ENCODE data around the gene ACTG2. TPM values are rescaled to one million over a fixed set of nuclear protein-coding genes. Genes with fewer than 3 reads are reported as not detected.

ACTG2 gene
- total RNA-seq, 1 donor from 2014 or later = 0.19 TPM

- peaks cover 6% of the 10 kb centered on the region for H3K4me1 Mint-ChIP-seq (ENCODE audit: low read depth)
- DNase-seq (ENCODE audit: low spot score, unreplicated experiment) = no peak
- no peaks in the 10 kb centered on the region for H3K9me3 Mint-ChIP-seq (ENCODE audit: low read depth)
- no peak for TF ChIP-seq CTCF (IDR thresholded peaks at IDR 0.05; ENCODE audit: unreplicated experiment)
- H3K4me3 Mint-ChIP-seq (ENCODE audit: low read depth) = no peak overlapping the region
- H3K27ac Mint-ChIP-seq = no peak overlapping the region
- no peaks in the 10 kb centered on the region for H3K36me3 Mint-ChIP-seq (ENCODE audit: insufficient read depth)
- H3K27me3 Mint-ChIP-seq = peaks cover 14% of the 10 kb centered on the region
Observed at GRCh38 chr2:73968357-73968937, 75.6 kb downstream of the ACTG2 start.

GRCh38 chr2:73969356-73969755 lies 76.5 kb downstream of the ACTG2 start:
- Mint-ChIP-seq H3K36me3 (ENCODE audit: insufficient read depth) (no peaks in the 10 kb centered on the region), H3K27me3 (peaks cover 14% of the 10 kb centered on the region), H3K27ac (no peak overlapping the region), H3K4me3 (ENCODE audit: low read depth) (no peak overlapping the region), H3K9me3 (ENCODE audit: low read depth) (no peaks in the 10 kb centered on the region), H3K4me1 (ENCODE audit: low read depth) (peaks cover 6% of the 10 kb centered on the region)
- no peak for TF ChIP-seq CTCF (IDR thresholded peaks at IDR 0.05; ENCODE audit: unreplicated experiment)
- no peak for DNase-seq (ENCODE audit: low spot score, unreplicated experiment)

Other genes with a start within 250 kb of the ACTG2 start
- 43.3 and 46.8 TPM in 2 replicates for gene TPRKB, start 155.7 kb upstream of the ACTG2 start, total RNA-seq
- gene DUSP11, start 112.9 kb upstream of the ACTG2 start, total RNA-seq = 22.2 and 25.0 TPM in 2 replicates
- gene C2orf78, start 108.8 kb upstream of the ACTG2 start, total RNA-seq = not detected in 2 replicates
- 39.0 and 39.4 TPM in 2 replicates for gene STAMBP, start 64.0 kb upstream of the ACTG2 start, total RNA-seq
- 63.8 and 66.9 TPM in 2 replicates for gene DGUOK, start 33.9 kb downstream of the ACTG2 start, total RNA-seq
- 38.2 and 40.7 TPM in 2 replicates for gene TET3, start 91.9 kb downstream of the ACTG2 start, total RNA-seq